Activated naive CD4-positive, alpha-beta T cell treated with anti-CD3 and anti-CD28 coated beads, Interleukin-2, amount 10 ng/mL, durations not matched to agents 7 days and 5 days (primary cell): ENCODE results near the gene TMEM9B.
A peak's percentile ranks its signal among the peaks of the same experiment; 100 is the strongest.

Experiments used
- CTCF ChIA-PET: fragments of 350-600 bp; sonication (Branson Sonifier 250); formaldehyde crosslinking; loops from one replicate; lab custom pipeline; 2021; ENCODE audit warnings: antibody characterized with exemption; lab: Charles Lee
- DNase-seq: peaks from one replicate; pipeline ENCODE4 v3.0.0-alpha.2; 2020
- H3K27ac Mint-ChIP-seq: one replicate; pipeline ENCODE4 v1.8.0; 2021; ENCODE audit warnings: mild to moderate bottlenecking, moderate library complexity, mixed read lengths
- H3K27me3 Mint-ChIP-seq: one replicate; pipeline ENCODE4 v1.8.0; 2021; ENCODE audit warnings: mild to moderate bottlenecking, mixed read lengths
- H3K36me3 Mint-ChIP-seq: one replicate; pipeline ENCODE4 v1.8.0; 2021; ENCODE audit warnings: mixed read lengths
- H3K4me1 Mint-ChIP-seq: one replicate; pipeline ENCODE4 v1.8.0; 2021; ENCODE audit warnings: mixed read lengths
- H3K4me3 Mint-ChIP-seq: one replicate; pipeline ENCODE4 v1.8.0; 2021; ENCODE audit warnings: mild to moderate bottlenecking, moderate library complexity, mixed read lengths
- H3K9me3 Mint-ChIP-seq: one replicate; pipeline ENCODE4 v1.8.0; 2021; ENCODE audit warnings: mixed read lengths

TMEM9B gene

GRCh38 chr11:8932564-8933180 lies 31.6 kb downstream of the TMEM9B start, which contains the start of gene C11orf16:
TSS of gene C11orf16 (minus strand) at chr11:8932947. CDS start at chr11:8932308, 639 bp downstream.
- DNase-seq: no peak
- CTCF ChIA-PET: no interaction called here
- no peaks in the 10 kb centered on the region for H3K9me3 Mint-ChIP-seq
- no peaks in the 10 kb centered on the region for H3K27me3 Mint-ChIP-seq
- H3K36me3 Mint-ChIP-seq: no peaks in the 10 kb centered on the region
- no peak within 1 kb of the TSS for H3K4me3 Mint-ChIP-seq
- H3K27ac Mint-ChIP-seq: no peak within 1 kb of the TSS
- peaks cover 5% of the 10 kb centered on the region for H3K4me1 Mint-ChIP-seq

DNA sequence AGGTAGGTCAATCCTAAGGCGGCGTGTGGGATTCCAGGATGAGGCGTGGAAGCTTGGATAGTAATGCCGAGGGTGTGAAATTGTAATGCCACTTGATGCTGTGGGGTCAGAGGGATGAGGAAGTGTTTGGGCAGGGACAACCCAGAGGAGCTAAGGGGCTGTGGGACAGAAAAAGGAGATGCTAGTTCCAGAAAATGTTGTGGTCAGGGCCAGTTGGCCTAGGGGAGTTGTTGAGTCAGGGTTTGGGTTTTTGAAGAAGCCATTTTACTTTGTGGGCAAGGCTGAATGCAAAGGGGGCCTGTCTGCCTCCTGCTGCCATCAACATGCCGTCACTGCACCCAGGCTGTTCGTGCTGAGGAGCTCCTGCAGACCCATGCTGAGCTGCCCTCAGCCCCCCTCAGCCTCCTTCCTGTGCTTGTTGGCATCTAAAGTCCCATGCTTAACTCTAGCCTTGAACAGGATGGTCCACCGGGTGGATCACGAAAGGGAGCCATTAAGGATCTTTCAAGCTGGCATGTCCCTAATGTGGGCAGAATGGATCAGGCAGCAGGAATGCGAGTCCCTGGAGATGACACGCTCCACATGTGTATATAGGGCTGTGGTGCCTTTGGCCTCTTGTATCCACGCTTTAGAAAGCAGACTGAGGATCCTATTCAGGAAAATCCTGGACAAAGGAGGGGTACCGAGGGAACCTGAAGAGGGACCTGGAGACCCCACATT lies 33.6 kb downstream of the TMEM9B start:
- Mint-ChIP-seq H3K9me3 (no peaks in the 10 kb centered on the region), H3K4me3 (no peak overlapping the region), H3K4me1 (peaks cover 5% of the 10 kb centered on the region), H3K27ac (no peak overlapping the region), H3K36me3 (no peaks in the 10 kb centered on the region), H3K27me3 (no peaks in the 10 kb centered on the region)
- DNase-seq: no peak
- CTCF ChIA-PET: interaction anchor here (0.7 to 1.6 kb wide), 2 partner anchors 16 to 29 kb away, joined by 3 to 4 read pairs; no protein-coding TSS in a partner anchor

- CTCF ChIA-PET: interaction anchor here (1.6 kb wide), 1 partner anchor 14 kb away, joined by 4 read pairs; no protein-coding TSS in a partner anchor
- Mint-ChIP-seq H3K27me3 (no peaks in the 10 kb centered on the region), H3K4me1 (no peaks in the 10 kb centered on the region), H3K36me3 (peaks cover 3% of the 10 kb centered on the region), H3K9me3 (no peaks in the 10 kb centered on the region), H3K4me3 (no peak overlapping the region), H3K27ac (no peak overlapping the region)
- DNase-seq: no peak
These were observed 35.1 kb downstream of the TMEM9B start for GRCh38 chr11:8928981-8929615.

DNA sequence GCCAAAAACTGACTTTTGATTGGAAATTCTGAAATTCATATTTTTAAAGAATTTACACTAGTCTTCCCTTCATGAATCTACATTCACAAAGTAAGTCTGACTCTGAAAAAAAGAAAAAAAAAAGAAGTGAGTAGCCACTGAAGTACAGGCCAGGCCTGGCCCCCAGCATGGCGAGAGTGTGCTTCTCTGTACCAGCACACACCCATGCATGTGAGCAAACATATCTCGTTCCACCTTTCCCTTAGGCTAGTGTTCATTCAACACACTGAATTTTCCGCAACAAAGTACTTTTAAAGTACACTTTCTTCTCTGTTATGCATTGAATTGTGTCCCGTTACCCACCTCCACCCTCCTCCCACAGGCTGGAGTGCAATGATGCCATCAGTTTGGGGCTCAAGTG lies 36.0 kb downstream of the TMEM9B start:
- Mint-ChIP-seq H3K27me3 (no peaks in the 10 kb centered on the region), H3K9me3 (no peaks in the 10 kb centered on the region), H3K36me3 (peaks cover 3% of the 10 kb centered on the region)

DNA sequence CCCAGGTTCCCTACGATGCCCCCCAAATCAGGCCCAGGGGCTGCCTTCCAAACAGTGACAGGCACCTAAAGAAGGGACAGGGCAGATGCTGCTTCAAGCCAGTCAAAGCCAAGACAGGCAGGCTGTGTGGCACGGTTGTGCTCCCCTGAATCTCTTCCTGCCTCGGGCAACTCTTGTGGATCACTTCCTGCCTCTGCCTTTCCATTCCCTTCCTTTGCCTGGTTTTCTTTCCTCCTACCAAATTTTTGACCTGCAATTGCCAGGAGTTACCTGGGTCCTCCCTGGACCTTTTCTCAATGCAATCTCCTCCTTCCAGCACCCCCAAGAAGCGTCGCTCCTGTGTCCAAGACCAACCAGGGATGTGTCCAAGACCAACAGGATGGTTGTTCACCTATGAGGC lies 37.0 kb downstream of the TMEM9B start:
- peaks cover 6% of the 10 kb centered on the region for H3K36me3 Mint-ChIP-seq
- no peaks in the 10 kb centered on the region for H3K9me3 Mint-ChIP-seq
- no peaks in the 10 kb centered on the region for H3K27me3 Mint-ChIP-seq
- CTCF ChIA-PET: interaction anchor here (0.6 to 0.9 kb wide), 2 partner anchors 13 to 15 kb away, joined by 3 to 5 read pairs; no protein-coding TSS in a partner anchor
- H3K4me1 Mint-ChIP-seq: no peaks in the 10 kb centered on the region
- H3K4me3 Mint-ChIP-seq: no peak overlapping the region
- H3K27ac Mint-ChIP-seq: no peak overlapping the region
- DNase-seq: no peak

More for the DNA sequence above, 36.0 kb downstream of the TMEM9B start:
- no peaks in the 10 kb centered on the region for H3K4me1 Mint-ChIP-seq
- H3K27ac Mint-ChIP-seq: no peak overlapping the region
- no peak overlapping the region for H3K4me3 Mint-ChIP-seq
- CTCF ChIA-PET: no interaction called here
- DNase-seq: no peak

DNA sequence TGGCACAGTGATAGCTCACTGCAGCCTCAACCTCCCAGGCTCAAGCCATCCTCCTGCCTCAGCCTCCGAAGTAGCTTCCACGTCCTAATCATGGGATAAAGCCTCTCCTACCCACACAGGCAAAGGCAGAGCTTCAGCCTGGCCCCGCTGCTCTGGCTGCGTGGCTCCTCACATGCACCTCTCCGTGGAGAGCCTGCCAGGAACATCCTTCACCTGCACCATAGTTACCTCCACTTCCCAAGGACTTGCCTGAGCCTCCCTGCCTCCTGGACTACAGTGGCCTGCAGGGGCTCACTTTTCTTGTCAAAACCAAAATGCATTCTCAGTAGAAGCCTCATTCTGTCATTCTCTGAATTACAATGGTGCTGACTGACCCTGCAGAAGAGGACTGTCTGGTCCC lies 38.0 kb downstream of the TMEM9B start:
- Mint-ChIP-seq H3K4me1 (no peaks in the 10 kb centered on the region), H3K9me3 (no peaks in the 10 kb centered on the region), H3K27ac (no peak overlapping the region), H3K4me3 (no peak overlapping the region), H3K27me3 (no peaks in the 10 kb centered on the region), H3K36me3 (peaks cover 9% of the 10 kb centered on the region)
- CTCF ChIA-PET: interaction anchor here (1.4 kb wide), 1 partner anchor 11 kb away, joined by 4 read pairs; no protein-coding TSS in a partner anchor
- DNase-seq: no peak

DNA sequence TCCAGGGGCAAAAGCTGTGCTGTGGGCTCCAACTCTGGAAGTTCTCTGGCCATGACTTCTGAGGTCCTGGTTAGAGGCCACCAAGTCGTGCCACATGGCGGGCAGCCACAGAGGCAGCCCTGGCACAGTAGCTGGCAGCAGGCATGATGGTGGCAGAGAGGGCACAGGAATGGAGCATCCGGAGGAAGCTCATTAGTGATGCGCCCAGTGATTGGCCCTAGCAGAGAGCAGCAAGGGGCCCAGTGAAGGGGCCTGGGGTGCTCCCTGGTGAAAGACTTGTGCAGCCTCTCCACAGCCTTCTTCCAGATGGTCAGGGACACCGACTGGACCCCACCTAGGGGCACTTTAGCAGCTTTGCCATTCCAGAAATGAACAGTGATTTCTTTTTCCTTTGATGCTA lies 38.5 kb downstream of the TMEM9B start:
- H3K9me3 Mint-ChIP-seq: no peaks in the 10 kb centered on the region
- no peak for DNase-seq
- no peak overlapping the region for H3K27ac Mint-ChIP-seq
- H3K4me1 Mint-ChIP-seq: no peaks in the 10 kb centered on the region
- no peak overlapping the region for H3K4me3 Mint-ChIP-seq
- peaks cover 9% of the 10 kb centered on the region for H3K36me3 Mint-ChIP-seq
- H3K27me3 Mint-ChIP-seq: no peaks in the 10 kb centered on the region
- CTCF ChIA-PET: interaction anchor here (1.4 kb wide), 1 partner anchor 11 kb away, joined by 4 read pairs; no protein-coding TSS in a partner anchor

- H3K9me3 Mint-ChIP-seq: no peaks in the 10 kb centered on the region
- H3K27me3 Mint-ChIP-seq: no peaks in the 10 kb centered on the region
- H3K4me1 Mint-ChIP-seq: no peaks in the 10 kb centered on the region
- CTCF ChIA-PET: interaction anchor here (0.7 kb wide), 1 partner anchor 274 kb away, joined by 3 read pairs; no protein-coding TSS in a partner anchor
- no peak overlapping the region for H3K27ac Mint-ChIP-seq
- no peak for DNase-seq
- H3K4me3 Mint-ChIP-seq: no peak overlapping the region
- H3K36me3 Mint-ChIP-seq: peaks cover 19% of the 10 kb centered on the region
These were observed 41.6 kb downstream of the TMEM9B start for GRCh38 chr11:8922691-8923090.

GRCh38 chr11:8917157-8917825 lies 47.0 kb downstream of the TMEM9B start:
- Mint-ChIP-seq H3K9me3 (no peaks in the 10 kb centered on the region), H3K4me1 (peaks cover 36% of the 10 kb centered on the region), H3K4me3 (no peak overlapping the region), H3K36me3 (peaks cover 27% of the 10 kb centered on the region), H3K27me3 (no peaks in the 10 kb centered on the region), H3K27ac (peak overlapping the region; percentile 65)
- CTCF ChIA-PET: no interaction called here
- no peak for DNase-seq

- no peaks in the 10 kb centered on the region for H3K9me3 Mint-ChIP-seq
- CTCF ChIA-PET: interaction anchor here (0.9 to 3.8 kb wide), 19 partner anchors 11 to 593 kb away, joined by 3 to 65 read pairs (median 4); partner anchors contain the start of genes TMEM9B and ZNF143
- peak overlapping the region; percentile 56 for H3K4me3 Mint-ChIP-seq
- peaks cover 49% of the 10 kb centered on the region for H3K4me1 Mint-ChIP-seq
- H3K27me3 Mint-ChIP-seq: peaks cover 8% of the 10 kb centered on the region
- peak overlapping the region; percentile 90 for H3K27ac Mint-ChIP-seq
- DNase-seq: no peak
- H3K36me3 Mint-ChIP-seq: peaks cover 24% of the 10 kb centered on the region
These were observed 49.6 kb downstream of the TMEM9B start for GRCh38 chr11:8914661-8915018.

GRCh38 chr11:8913961-8914660 lies 50.1 kb downstream of the TMEM9B start:
- CTCF ChIA-PET: interaction anchor here (0.8 to 3.8 kb wide), 20 partner anchors 13 to 593 kb away, joined by 3 to 65 read pairs (median 4); partner anchors contain the start of genes TMEM9B and ZNF143

GRCh38 chr11:8911029-8911823 lies 53.0 kb downstream of the TMEM9B start, which contains the start of gene AKIP1:
TSS of gene AKIP1 (plus strand) at chr11:8911189. CDS start at chr11:8911450, 261 bp downstream.
- Mint-ChIP-seq H3K4me1 (peaks cover 48% of the 10 kb centered on the region), H3K36me3 (peaks cover 5% of the 10 kb centered on the region), H3K4me3 (peak within 1 kb of the TSS; percentile 93), H3K27ac (peak within 1 kb of the TSS; percentile 85), H3K9me3 (no peaks in the 10 kb centered on the region), H3K27me3 (peaks cover 20% of the 10 kb centered on the region)
- DNase-seq: peak; percentile 89
- CTCF ChIA-PET: interaction anchor here (1.0 to 1.9 kb wide), 2 partner anchors 48 to 98 kb away, joined by 3 to 8 read pairs; no protein-coding TSS in a partner anchor

More at GRCh38 chr11:8913961-8914660, 50.1 kb downstream of the TMEM9B start:
- Mint-ChIP-seq H3K27me3 (peaks cover 13% of the 10 kb centered on the region), H3K9me3 (no peaks in the 10 kb centered on the region), H3K4me1 (peaks cover 51% of the 10 kb centered on the region), H3K27ac (peak overlapping the region; percentile 90), H3K36me3 (peaks cover 24% of the 10 kb centered on the region), H3K4me3 (peak overlapping the region; percentile 56)
- DNase-seq: peak; percentile 66
